SK-N-SH treated with all-trans-retinoic acid at 6 μM for 48 hours (cell line): ENCODE data around the gene ADCY1.

ENCODE experiments used
- ATAC-seq: fragments of 200-7000 bp; cut with Tn5 transposase; 3 replicates; pipeline ENCODE4 v1.9.1; 2020; ENCODE audit warnings: mild to moderate bottlenecking, moderate library complexity
- ARNTL ChIP-seq: fragments of 450-650 bp; formaldehyde crosslinking; IDR thresholded peaks from 2 replicates; pipeline ENCODE4 v1.5.0; 2020; ENCODE audit warnings: low read depth, mild to moderate bottlenecking, moderate library complexity, borderline replicate concordance
- BACH2 ChIP-seq: fragments of 250-450 bp; sonication (Bioruptor Pico); IDR thresholded peaks from 2 replicates; pipeline ENCODE4 v1.9.0; 2021; ENCODE audit warnings: mild to moderate bottlenecking, borderline replicate concordance
- CREB5 ChIP-seq: fragments of 250-450 bp; sonication (Bioruptor Pico); IDR thresholded peaks from 2 replicates; pipeline ENCODE4 v1.5.1; 2020; ENCODE audit warnings: low read depth, mild to moderate bottlenecking, moderate library complexity
- CSDC2 ChIP-seq: fragments of 250-450 bp; sonication (Bioruptor Pico); IDR thresholded peaks from 2 replicates; pipeline ENCODE4 v1.5.0; 2020; ENCODE audit warnings: mild to moderate bottlenecking, moderate library complexity
- GLIS3 ChIP-seq: fragments of 250-450 bp; sonication (Bioruptor Pico); IDR thresholded peaks from 2 replicates; pipeline ENCODE4 v1.5.0; 2020; ENCODE audit warnings: mild to moderate bottlenecking, moderate library complexity
- ISL1 ChIP-seq: fragments of 250-450 bp; sonication (Bioruptor Pico); IDR thresholded peaks from 2 replicates; pipeline ENCODE4 v2.1.2; 2022; ENCODE audit warnings: mild to moderate bottlenecking, moderate library complexity
- OSR1 ChIP-seq: fragments of 250-450 bp; sonication (Bioruptor Pico); IDR thresholded peaks from 2 replicates; pipeline ENCODE4 v1.8.0; 2022; ENCODE audit warnings: moderate library complexity, mild to moderate bottlenecking, inconsistent platforms
- PATZ1 ChIP-seq: fragments of 250-450 bp; sonication (Bioruptor Pico); IDR thresholded peaks from 2 replicates; pipeline ENCODE4 v1.8.0; 2020; ENCODE audit warnings: mild to moderate bottlenecking, moderate library complexity, borderline replicate concordance
- POU6F1 ChIP-seq: fragments of 250-450 bp; sonication (Bioruptor Pico); IDR thresholded peaks from 2 replicates; pipeline ENCODE4 v1.8.0; 2021; ENCODE audit warnings: low read depth, mild to moderate bottlenecking, moderate library complexity, borderline replicate concordance
- PPARA ChIP-seq: fragments of 250-450 bp; sonication (Bioruptor Pico); IDR thresholded peaks from 2 replicates; pipeline ENCODE4 v1.5.0; 2020; ENCODE audit warnings: mild to moderate bottlenecking, borderline replicate concordance
- RARB ChIP-seq: fragments of 250-450 bp; sonication (Bioruptor Pico); IDR thresholded peaks from 2 replicates; pipeline ENCODE4 v1.8.0; 2021; ENCODE audit warnings: mild to moderate bottlenecking, moderate library complexity
- SNAI2 ChIP-seq: fragments of 250-450 bp; sonication (Bioruptor Pico); IDR thresholded peaks from 2 replicates; pipeline ENCODE4 v1.5.0; 2020; ENCODE audit warnings: mild to moderate bottlenecking, moderate library complexity
- TCF4 ChIP-seq: fragments of 250-450 bp; sonication (Bioruptor Pico); IDR thresholded peaks from 2 replicates; pipeline ENCODE4 v1.8.0; 2021; ENCODE audit warnings: mild to moderate bottlenecking, moderate library complexity, borderline replicate concordance
- TOX ChIP-seq: fragments of 250-450 bp; sonication (Bioruptor Pico); IDR thresholded peaks from 2 replicates; pipeline ENCODE4 v1.8.0; 2021; ENCODE audit warnings: mild to moderate bottlenecking, moderate library complexity, borderline replicate concordance
- TSHZ2 ChIP-seq: fragments of 250-450 bp; sonication (Bioruptor Pico); IDR thresholded peaks from 2 replicates; pipeline ENCODE4 v1.5.0; 2020; ENCODE audit warnings: mild to moderate bottlenecking, moderate library complexity
- ZC3H10 ChIP-seq: fragments of 250-450 bp; sonication (Bioruptor Pico); IDR thresholded peaks from 2 replicates; pipeline ENCODE4 v1.5.1; 2021; ENCODE audit warnings: mild to moderate bottlenecking, moderate library complexity
- ZFP3 ChIP-seq: fragments of 250-450 bp; sonication (Bioruptor Pico); IDR thresholded peaks from 2 replicates; pipeline ENCODE4 v1.5.0; 2020; ENCODE audit warnings: mild to moderate bottlenecking, moderate library complexity
- ZFP30 ChIP-seq: fragments of 450-650 bp; formaldehyde crosslinking; IDR thresholded peaks from 2 replicates; pipeline ENCODE4 v1.5.0; 2022; ENCODE audit warnings: mild to moderate bottlenecking, moderate library complexity
- ZNF565 ChIP-seq: fragments of 450-650 bp; formaldehyde crosslinking; conservative IDR thresholded peaks from 2 replicates; pipeline ENCODE4 v1.5.0; 2020; ENCODE audit warnings: low read depth, mild to moderate bottlenecking, moderate library complexity
- ZNF70 ChIP-seq: fragments of 450-650 bp; formaldehyde crosslinking; IDR thresholded peaks from 2 replicates; pipeline ENCODE4 v1.5.0; 2020; ENCODE audit warnings: mild to moderate bottlenecking, moderate library complexity
- ZNF8 ChIP-seq: fragments of 450-650 bp; formaldehyde crosslinking; IDR thresholded peaks from 2 replicates; pipeline ENCODE4 v1.5.0; 2020; ENCODE audit warnings: mild to moderate bottlenecking, moderate library complexity

Gene ADCY1

GRCh38 chr7:45584261-45585210 lies 10.4 kb downstream of the ADCY1 start:
- no peak for TF ChIP-seq CSDC2 (CRISPR knock-in tag)
- TF ChIP-seq GLIS3 = no peak
- no peak for TF ChIP-seq ZFP3 (CRISPR knock-in tag)
- TF ChIP-seq, all 23 proteins: peak for 0
- ATAC-seq = no peak

GRCh38 chr7:45585628-45586027 lies 11.5 kb downstream of the ADCY1 start:
- TF ChIP-seq SNAI2 = no peak
- TF ChIP-seq OSR1 (CRISPR knock-in tag) = no peak
- TF ChIP-seq ZC3H10 (CRISPR knock-in tag) = no peak
- no peak for TF ChIP-seq TOX (CRISPR knock-in tag)
- no peak for TF ChIP-seq ZNF565 (CRISPR knock-in tag)
- no peak for TF ChIP-seq POU6F1 (CRISPR knock-in tag)
- no peak for TF ChIP-seq PATZ1
- TF ChIP-seq ZNF70 (CRISPR knock-in tag) = no peak
- no peak for TF ChIP-seq CREB5 (CRISPR knock-in tag)
- no peak for TF ChIP-seq ZNF8 (CRISPR knock-in tag)
- no peak for TF ChIP-seq ISL1 (CRISPR knock-in tag)
- no peak for TF ChIP-seq CSDC2 (CRISPR knock-in tag)
- no peak for TF ChIP-seq TSHZ2 (CRISPR knock-in tag)
- no peak for TF ChIP-seq RARB (CRISPR knock-in tag)
- TF ChIP-seq PPARA (CRISPR knock-in tag) = no peak
- TF ChIP-seq BACH2 (CRISPR knock-in tag) = no peak
- TF ChIP-seq GLIS3 = no peak
- TF ChIP-seq ARNTL (CRISPR knock-in tag) = no peak
- TF ChIP-seq TCF4 = no peak
- ATAC-seq = no peak

- TF ChIP-seq ZFP30 (CRISPR knock-in tag) (no peak), TOX (CRISPR knock-in tag) (no peak), GLIS3 (no peak), ZFP3 (CRISPR knock-in tag) (no peak), TCF4 (no peak), CREB5 (CRISPR knock-in tag) (no peak), SNAI2 (no peak), ZC3H10 (CRISPR knock-in tag) (no peak), OSR1 (CRISPR knock-in tag) (no peak), RARB (CRISPR knock-in tag) (no peak), ZNF70 (CRISPR knock-in tag) (no peak)
- ATAC-seq = no peak
Measured at GRCh38 chr7:45586542-45587520, 12.7 kb downstream of the ADCY1 start.
